Tibial nerve (tissue), 4 donors: Measurements from ENCODE around the gene KRT84.

ENCODE experiments used
- CTCF ChIP-seq, 5 experiments: fragments of 200-600 bp in 3 of 5; fragments of 450-650 bp in 2 of 5; sonication (generic) in 3 of 5; IDR thresholded peaks; one replicate each; pipeline ENCODE4 v1.5.1; 2016 to 2019; ENCODE audit warnings: antibody characterized with exemption in 5 of 5, mild to moderate bottlenecking in 3 of 5, moderate library complexity in 2 of 5
- EP300 ChIP-seq, 2 donors: sonication (generic); formaldehyde crosslinking; IDR thresholded peaks; one replicate each; pipeline ENCODE4 v1.6.1; 2017; ENCODE audit warnings: antibody characterized with exemption in 2 of 2, mild to moderate bottlenecking in 1 of 2
- POLR2A ChIP-seq, 2 donors: fragments of 450-650 bp; IDR thresholded peaks; one replicate each; pipeline ENCODE4 v1.6.1; 2017; ENCODE audit warnings: antibody characterized with exemption in 2 of 2, mild to moderate bottlenecking in 2 of 2, moderate library complexity in 2 of 2

GRCh38 chr12:52383331-52383730, 2.1 kb downstream of the KRT84 start:
- TF ChIP-seq CTCF (IDR thresholded peaks at IDR 0.05) (no peak), POLR2A (IDR thresholded peaks at IDR 0.05) (no peak), EP300 (IDR thresholded peaks at IDR 0.05) (no peak)
